Osteoblast (primary cell): ENCODE measurements around the gene CARMIL1. TPM values are rescaled to one million over a fixed set of nuclear protein-coding genes. Genes with fewer than 3 reads are reported as not detected.

Experiments
- DNase-seq: peaks from one replicate; pipeline ENCODE4 v3.0.0; 2011; ENCODE audit warnings: low spot score, mixed read lengths; ENCODE audit not compliant: insufficient read length; ENCODE audit errors: missing footprints
- H2AFZ ChIP-seq: 2 replicates; pipeline ENCODE4 v1.6.0; 2011; ENCODE audit warnings: mild to moderate bottlenecking, low read length
- H3K27ac ChIP-seq: 2 replicates; pipeline ENCODE4 v1.5.1; 2011; ENCODE audit warnings: mild to moderate bottlenecking, low read depth, low read length, moderate library complexity
- H3K27me3 ChIP-seq: 2 replicates; pipeline ENCODE4 v1.6.0; 2012; ENCODE audit warnings: mild to moderate bottlenecking, control low read depth, inconsistent platforms, low read length, moderate library complexity; ENCODE audit not compliant: insufficient read depth
- H3K36me3 ChIP-seq: 2 replicates; pipeline ENCODE4 v1.5.1; 2011; ENCODE audit warnings: mild to moderate bottlenecking, low read length, control low read depth, moderate library complexity; ENCODE audit not compliant: insufficient read depth
- H3K4me1 ChIP-seq: 2 replicates; pipeline ENCODE4 v1.5.1; 2011; ENCODE audit warnings: mild to moderate bottlenecking, low read length, control low read depth, moderate library complexity; ENCODE audit not compliant: insufficient read depth
- H3K4me2 ChIP-seq: 2 replicates; pipeline ENCODE4 v1.6.0; 2011; ENCODE audit warnings: mild to moderate bottlenecking, low read length; ENCODE audit not compliant: insufficient read depth
- H3K4me3 ChIP-seq: fragments of 200-600 bp; sonication (generic); 3 replicates; pipeline ENCODE4 v1.5.1; 2012; ENCODE audit warnings: mild to moderate bottlenecking, low read length, inconsistent platforms; ENCODE audit not compliant: insufficient read depth
- H3K79me2 ChIP-seq: 2 replicates; pipeline ENCODE4 v1.6.0; 2012; ENCODE audit warnings: mild to moderate bottlenecking, low read length, control low read depth, inconsistent platforms; ENCODE audit not compliant: insufficient read depth
- H3K9me3 ChIP-seq: 2 replicates; pipeline ENCODE4 v1.5.1; 2011; ENCODE audit warnings: low read depth, low read length, control low read depth
- H4K20me1 ChIP-seq: 2 replicates; pipeline ENCODE4 v1.6.0; 2012; ENCODE audit warnings: mild to moderate bottlenecking, low read length, control low read depth; ENCODE audit not compliant: insufficient read depth
- CTCF ChIP-seq: IDR thresholded peaks from 2 replicates; pipeline ENCODE4 v1.5.1; 2011; ENCODE audit warnings: mild to moderate bottlenecking, low read depth, low read length, moderate library complexity; ENCODE audit errors: extremely low read depth
- total RNA-seq: library from RNA; depleted of rRNA; stranded (reverse); fragments of >200 nt; gene quantifications from 2 replicates; pipeline ENCODE4 v1.2.3, GENCODE V29; 2012

Gene CARMIL1
- total RNA-seq, 1 donor = 25.7 TPM

GRCh38 chr6:25312034-25312620, 33.0 kb downstream of the CARMIL1 start:
- no peaks in the 10 kb centered on the region for H3K27me3 ChIP-seq
- no peak for DNase-seq
- H3K4me2 ChIP-seq = peak overlapping the region; percentile 75
- H3K36me3 ChIP-seq = no peaks in the 10 kb centered on the region
- peak overlapping the region; percentile 66 for H3K27ac ChIP-seq
- H4K20me1 ChIP-seq = no peaks in the 10 kb centered on the region
- no peak overlapping the region for H2AFZ ChIP-seq
- H3K79me2 ChIP-seq = no peaks in the 10 kb centered on the region
- TF ChIP-seq CTCF = no peak
- H3K4me3 ChIP-seq = peak overlapping the region; percentile 31
- H3K9me3 ChIP-seq = no peaks in the 10 kb centered on the region
- H3K4me1 ChIP-seq = peaks cover 26% of the 10 kb centered on the region

- Histone ChIP-seq H3K9me3 (no peaks in the 10 kb centered on the region), H3K27me3 (no peaks in the 10 kb centered on the region), H3K36me3 (no peaks in the 10 kb centered on the region), H3K79me2 (no peaks in the 10 kb centered on the region), H2AFZ (no peak overlapping the region), H3K4me1 (peaks cover 26% of the 10 kb centered on the region), H3K4me3 (peak overlapping the region; percentile 31), H4K20me1 (no peaks in the 10 kb centered on the region), H3K4me2 (peak overlapping the region; percentile 75), H3K27ac (peak overlapping the region; percentile 66)
- no peak for TF ChIP-seq CTCF
- DNase-seq = peak; percentile 46
Measured at GRCh38 chr6:25312703-25313102, 33.5 kb downstream of the CARMIL1 start.

GRCh38 chr6:25314509-25315175, 35.5 kb downstream of the CARMIL1 start:
- Histone ChIP-seq H3K27me3 (no peaks in the 10 kb centered on the region), H3K4me2 (no peak overlapping the region)

More at GRCh38 chr6:25314509-25315175, 35.5 kb downstream of the CARMIL1 start:
- Histone ChIP-seq H4K20me1 (no peaks in the 10 kb centered on the region), H3K27ac (no peak overlapping the region), H3K4me3 (no peak overlapping the region), H3K4me1 (peaks cover 26% of the 10 kb centered on the region), H3K9me3 (no peaks in the 10 kb centered on the region), H3K36me3 (no peaks in the 10 kb centered on the region), H3K79me2 (no peaks in the 10 kb centered on the region), H2AFZ (no peak overlapping the region)
- no peak for DNase-seq
- no peak for TF ChIP-seq CTCF
